ENCODE measurements around the gene EIF5A. TPM values are rescaled to one million over a fixed set of nuclear protein-coding genes. Genes with fewer than 3 reads are reported as not detected.
"Not testable (repeated sequence)": the region's sequence is repeated elsewhere in the genome, so short reads cannot be mapped to it uniquely, and the experiment has no call there.

Gene EIF5A
- total and polyA plus RNA-seq, 9 of the 15 experiments (the other 6 are each of a cell fraction or from before 2014, with no cell fraction given), result 22.9 to 1,163 (median 772) TPM

- Histone ChIP-seq H3K27ac (ENCODE audit: extremely low read depth, low read depth, low read length) (peak within 1 kb of the TSS; percentile 30; the same call in 1 of the 3 replicates), H3K9ac (ENCODE audit: insufficient read depth in 1 of 2, low read depth in 2 of 2, low read length in 2 of 2) (peak within 1 kb of the TSS in 1 of 2 experiments; percentile 82; a peak in 2 of 4 replicates), H3K79me2 (ENCODE audit: control insufficient read depth, insufficient read depth, low read length) (no peaks in the 10 kb centered on the region)
Observed at GRCh38 chr17:7336240-7337175, 29.1 kb downstream of the EIF5A start, which contains the start of gene ACAP1. ACAP1 (plus strand) TSS chr17:7336529; CDS start chr17:7336735, 206 bp downstream.

GRCh38 chr17:7337600-7337999 lies 30.2 kb downstream of the EIF5A start:
- H4K20me1 ChIP-seq (replicated peaks; ENCODE audit: control insufficient read depth, insufficient read depth, low read length); FAIRE-seq; intact Hi-C loops (cut with micrococcal nuclease); H2AFZ ChIP-seq (ENCODE audit: low read depth, low read length); ATAC-seq; DNase-seq (ENCODE audit: extremely low read depth in 1 of 4, low spot score in 3 of 4); H3K9me1 ChIP-seq (ENCODE audit: control insufficient read depth, insufficient read depth, low read length); H3K9ac ChIP-seq (ENCODE audit: insufficient read depth in 1 of 2, low read depth in 2 of 2, low read length in 2 of 2); BruUV-seq (replicated peaks); H3K9me3 ChIP-seq (replicated peaks; ENCODE audit: control insufficient read depth, insufficient read depth, low read depth, low read length); H3K4me2 ChIP-seq (ENCODE audit: insufficient read depth, low read length); CTCF ChIA-PET (ENCODE audit: low intra/inter-chr PET ratio); H3K27me3 ChIP-seq (ENCODE audit: control insufficient read depth in 2 of 2, insufficient read depth in 2 of 2, low read length in 2 of 2); H3K79me2 ChIP-seq (ENCODE audit: control insufficient read depth, insufficient read depth, low read length); H3K36me3 ChIP-seq (ENCODE audit: control insufficient read depth, insufficient read depth, low read length); H3K4me3 ChIP-seq; H3K27ac ChIP-seq (ENCODE audit: extremely low read depth, low read depth, low read length): not testable (repeated sequence)
- POLR2A ChIA-PET, result interaction anchor here (0.7 to 2.8 kb wide), 4 partner anchors 12 to 237 kb away, joined by 3 to 15 read pairs (median 4); no protein-coding TSS in a partner anchor
- in situ Hi-C loops (cut with MboI), result loop anchor here (10.0 kb wide), 1 partner anchor 293 kb away; the partner anchor contains the start of gene SLC16A11
- 69% methylated on average over 6 of the region's 7 CpGs for WGBS (ENCODE audit: insufficient coverage, low coverage, missing lambda C conversion rate)
- peaks cover 4 to 20% of the 10 kb centered on the region in 2 experiments; a peak in 3 of 5 replicates for H3K4me1 ChIP-seq (replicated peaks in 1 of 2; ENCODE audit: control insufficient read depth in 2 of 2, insufficient read depth in 2 of 2, low read length in 2 of 2)

More at GRCh38 chr17:7336240-7337175, 29.1 kb downstream of the EIF5A start, which contains the start of gene ACAP1:
- ATAC-seq (peak; percentile 93), DNase-seq (ENCODE audit: extremely low read depth in 1 of 4, low spot score in 3 of 4) (peak; percentile 44 to 68 (median 50)), FAIRE-seq (no peak)
- H2AFZ ChIP-seq (ENCODE audit: low read depth, low read length), result peak within 1 kb of the TSS; percentile 72
- H3K36me3 ChIP-seq (ENCODE audit: control insufficient read depth, insufficient read depth, low read length), result no peaks in the 10 kb centered on the region
- H3K4me2 ChIP-seq (ENCODE audit: insufficient read depth, low read length), result peak within 1 kb of the TSS; percentile 55
- ChIA-PET POLR2A (interaction anchor here (0.7 to 2.8 kb wide), 8 partner anchors 8 to 249 kb away, joined by 3 to 15 read pairs (median 3); no protein-coding TSS in a partner anchor), CTCF (ENCODE audit: low intra/inter-chr PET ratio) (no interaction called here)
- 0 out of 2 replicates have a peak within 1 kb of the TSS, but pooled peaks have one; percentile 15 for H3K4me3 ChIP-seq
- H4K20me1 ChIP-seq (replicated peaks; ENCODE audit: control insufficient read depth, insufficient read depth, low read length), result no peaks in the 10 kb centered on the region
- no peaks in the 10 kb centered on the region for H3K9me1 ChIP-seq (ENCODE audit: control insufficient read depth, insufficient read depth, low read length)
- 45% methylated on average over 10 of the region's 17 CpGs for WGBS (ENCODE audit: insufficient coverage, low coverage, missing lambda C conversion rate)
- BruUV-seq (replicated peaks), result no TSS peak
- no peaks in the 10 kb centered on the region for H3K9me3 ChIP-seq (replicated peaks; ENCODE audit: control insufficient read depth, insufficient read depth, low read depth, low read length)
- peaks cover 11 to 28% of the 10 kb centered on the region in 2 experiments for H3K4me1 ChIP-seq (replicated peaks in 1 of 2; ENCODE audit: control insufficient read depth in 2 of 2, insufficient read depth in 2 of 2, low read length in 2 of 2)
- no peaks in the 10 kb centered on the region for H3K27me3 ChIP-seq (ENCODE audit: control insufficient read depth in 2 of 2, insufficient read depth in 2 of 2, low read length in 2 of 2)
- intact Hi-C loops (cut with micrococcal nuclease), result no loop called here
- peak; percentile 58 for TF ChIP-seq ZFX (CRISPR knock-in tag; IDR thresholded peaks at IDR 0.05)
- TF ChIP-seq BCOR (IDR thresholded peaks at IDR 0.05), result peak; percentile 23; the same call in 1 of the 2 replicates
- no peak for TF ChIP-seq GTF2A2 (tag; IDR thresholded peaks at IDR 0.05)
- TF ChIP-seq VEZF1 (CRISPR knock-in tag; IDR thresholded peaks at IDR 0.05), result peak; percentile 51; the same call in 1 of the 2 replicates
- peak in 1 of 2 experiments; percentile 28; a peak in 1 of 4 replicates for TF ChIP-seq KDM1A (IDR thresholded peaks at IDR 0.05)
- in situ Hi-C loops (cut with MboI), result loop anchor here (10.0 kb wide), 1 partner anchor 292 kb away; the partner anchor contains the start of gene SLC16A11
